ENCODE data around the gene MB21D2. TPM values are rescaled to one million over a fixed set of nuclear protein-coding genes. Genes with fewer than 3 reads are reported as not detected.
A peak's percentile ranks its signal among the peaks of the same experiment; 100 is the strongest.

Gene MB21D2
- total RNA-seq, 1 experiment from 2014 or later = 20.4 TPM

GRCh38 chr3:192914848-192915247, 2.8 kb downstream of the MB21D2 start:
- no peaks in the 10 kb centered on the region for H3K36me3 ChIP-seq
- no peak overlapping the region for H3K4me3 ChIP-seq

GRCh38 chr3:192913540-192913939, 4.1 kb downstream of the MB21D2 start:
- no peak overlapping the region for H3K4me3 ChIP-seq
- no peaks in the 10 kb centered on the region for H3K9me3 ChIP-seq (replicated peaks)
- no peak overlapping the region for H3K27ac ChIP-seq
- DNase-seq = no peak
- H3K36me3 ChIP-seq = no peaks in the 10 kb centered on the region
- no peaks in the 10 kb centered on the region for H3K27me3 ChIP-seq
- peaks cover 17% of the 10 kb centered on the region for H3K4me1 ChIP-seq

More at GRCh38 chr3:192914848-192915247, 2.8 kb downstream of the MB21D2 start:
- Histone ChIP-seq H3K4me1 (peaks cover 23% of the 10 kb centered on the region), H3K27ac (no peak overlapping the region), H3K27me3 (no peaks in the 10 kb centered on the region), H3K9me3 (replicated peaks) (no peaks in the 10 kb centered on the region)
- DNase-seq = peak in 1 of 2 experiments; percentile 23

GRCh38 chr3:192911293-192911692, 6.4 kb downstream of the MB21D2 start:
- no peak for DNase-seq
- H3K27ac ChIP-seq = no peak overlapping the region
- no peaks in the 10 kb centered on the region for H3K36me3 ChIP-seq

GRCh38 chr3:192907784-192908183, 9.9 kb downstream of the MB21D2 start:
- no peaks in the 10 kb centered on the region for H3K27me3 ChIP-seq
- H3K4me3 ChIP-seq = no peak overlapping the region
- no peak for DNase-seq
- H3K4me1 ChIP-seq = peaks cover 17% of the 10 kb centered on the region
- 0 out of 2 replicates have a peak, but pooled peaks cover 7% of the 10 kb centered on the region for H3K9me3 ChIP-seq (replicated peaks)
- no peak overlapping the region for H3K27ac ChIP-seq
- H3K36me3 ChIP-seq = no peaks in the 10 kb centered on the region

More at GRCh38 chr3:192911293-192911692, 6.4 kb downstream of the MB21D2 start:
- Histone ChIP-seq H3K27me3 (no peaks in the 10 kb centered on the region), H3K4me1 (peaks cover 20% of the 10 kb centered on the region), H3K9me3 (replicated peaks) (no peaks in the 10 kb centered on the region), H3K4me3 (no peak overlapping the region)

- Histone ChIP-seq H3K9me3 (replicated peaks) (0 out of 2 replicates have a peak, but pooled peaks cover 8% of the 10 kb centered on the region), H3K27ac (no peak overlapping the region), H3K4me3 (no peak overlapping the region), H3K36me3 (no peaks in the 10 kb centered on the region), H3K4me1 (peaks cover 17% of the 10 kb centered on the region), H3K27me3 (no peaks in the 10 kb centered on the region)
- no peak for DNase-seq
Observed at GRCh38 chr3:192906940-192907339, 10.7 kb downstream of the MB21D2 start.

- H3K4me3 ChIP-seq = no peak overlapping the region
- DNase-seq = no peak
- H3K9me3 ChIP-seq (replicated peaks) = 0 out of 2 replicates have a peak, but pooled peaks cover 8% of the 10 kb centered on the region
- H3K36me3 ChIP-seq = no peaks in the 10 kb centered on the region
- H3K27ac ChIP-seq = no peak overlapping the region; the same call in 1 of the 2 replicates
- H3K27me3 ChIP-seq = no peaks in the 10 kb centered on the region
- H3K4me1 ChIP-seq = peaks cover 17% of the 10 kb centered on the region
Observed at GRCh38 chr3:192905980-192906678, 11.5 kb downstream of the MB21D2 start.

GRCh38 chr3:192904632-192905289, 12.9 kb downstream of the MB21D2 start:
- peak; percentile 83 to 93 for DNase-seq
- H3K36me3 ChIP-seq = no peaks in the 10 kb centered on the region
- peak overlapping the region; percentile 84 for H3K27ac ChIP-seq
- 0 out of 2 replicates have a peak, but pooled peaks cover 8% of the 10 kb centered on the region for H3K9me3 ChIP-seq (replicated peaks)
- peak overlapping the region; percentile 36 for H3K4me3 ChIP-seq
- H3K27me3 ChIP-seq = no peaks in the 10 kb centered on the region
- H3K4me1 ChIP-seq = peaks cover 17% of the 10 kb centered on the region

GRCh38 chr3:192902549-192902948, 15.1 kb downstream of the MB21D2 start:
- no peak overlapping the region for H3K4me3 ChIP-seq
- H3K9me3 ChIP-seq (replicated peaks) = 0 out of 2 replicates have a peak, but pooled peaks cover 8% of the 10 kb centered on the region
- no peaks in the 10 kb centered on the region for H3K36me3 ChIP-seq
- H3K4me1 ChIP-seq = peaks cover 17% of the 10 kb centered on the region
- H3K27me3 ChIP-seq = no peaks in the 10 kb centered on the region
- no peak overlapping the region for H3K27ac ChIP-seq
- DNase-seq = no peak

- DNase-seq = no peak
- H3K9me3 ChIP-seq (replicated peaks) = 0 out of 2 replicates have a peak, but pooled peaks cover 8% of the 10 kb centered on the region
- H3K4me3 ChIP-seq = no peak overlapping the region
- no peak overlapping the region for H3K27ac ChIP-seq
- peaks cover 15% of the 10 kb centered on the region for H3K4me1 ChIP-seq
- H3K27me3 ChIP-seq = no peaks in the 10 kb centered on the region
- no peaks in the 10 kb centered on the region for H3K36me3 ChIP-seq
Observed at GRCh38 chr3:192901435-192901834, 16.2 kb downstream of the MB21D2 start.

- peaks cover 3% of the 10 kb centered on the region; the same call in 1 of the 2 replicates for H3K4me1 ChIP-seq
- 0 out of 2 replicates have a peak, but pooled peaks cover 8% of the 10 kb centered on the region for H3K9me3 ChIP-seq (replicated peaks)
- no peak overlapping the region for H3K27ac ChIP-seq
- no peaks in the 10 kb centered on the region for H3K27me3 ChIP-seq
- no peaks in the 10 kb centered on the region for H3K36me3 ChIP-seq
- no peak overlapping the region for H3K4me3 ChIP-seq
- DNase-seq = no peak
Observed at GRCh38 chr3:192899540-192899982, 18.1 kb downstream of the MB21D2 start.

- no peak for DNase-seq
- Histone ChIP-seq H3K4me3 (no peak overlapping the region), H3K4me1 (peaks cover 7% of the 10 kb centered on the region; the same call in 1 of the 2 replicates), H3K27ac (no peak overlapping the region), H3K27me3 (no peaks in the 10 kb centered on the region), H3K9me3 (replicated peaks) (no peaks in the 10 kb centered on the region), H3K36me3 (no peaks in the 10 kb centered on the region)
Observed at GRCh38 chr3:192897005-192897404, 20.7 kb downstream of the MB21D2 start.

- H3K4me1 ChIP-seq = peaks cover 7% of the 10 kb centered on the region; the same call in 1 of the 2 replicates
- no peak for DNase-seq
- H3K9me3 ChIP-seq (replicated peaks) = no peaks in the 10 kb centered on the region
- no peaks in the 10 kb centered on the region for H3K36me3 ChIP-seq
- no peak overlapping the region for H3K27ac ChIP-seq
- H3K27me3 ChIP-seq = no peaks in the 10 kb centered on the region
- no peak overlapping the region for H3K4me3 ChIP-seq
Observed at GRCh38 chr3:192896208-192896607, 21.4 kb downstream of the MB21D2 start.

GRCh38 chr3:192894676-192895075, 23.0 kb downstream of the MB21D2 start:
- no peaks in the 10 kb centered on the region for H3K36me3 ChIP-seq
- no peak overlapping the region for H3K4me3 ChIP-seq
- H3K27me3 ChIP-seq = no peaks in the 10 kb centered on the region
- H3K27ac ChIP-seq = no peak overlapping the region
- no peak for DNase-seq
- H3K4me1 ChIP-seq = peaks cover 11% of the 10 kb centered on the region
- H3K9me3 ChIP-seq (replicated peaks) = no peaks in the 10 kb centered on the region; the same call in 1 of the 2 replicates

- Histone ChIP-seq H3K9me3 (replicated peaks) (no peaks in the 10 kb centered on the region; the same call in 1 of the 2 replicates), H3K27ac (no peak overlapping the region), H3K36me3 (no peaks in the 10 kb centered on the region), H3K4me1 (peaks cover 26% of the 10 kb centered on the region), H3K4me3 (no peak overlapping the region), H3K27me3 (no peaks in the 10 kb centered on the region)
- DNase-seq = peak; percentile 33 to 49
Observed at GRCh38 chr3:192892981-192893700, 24.5 kb downstream of the MB21D2 start.

Measured in SJCRH30 (cell line).